Measurements from ENCODE around the gene SLC25A30.
A peak's percentile ranks its signal among the peaks of the same experiment; 100 is the strongest.

SLC25A30 gene

GRCh38 chr13:45417790-45418534 lies at the start of gene SLC25A30:
SLC25A30 (minus strand) TSS chr13:45418373; CDS start chr13:45411425, 6,948 bp downstream.
- DNase-seq: peak; percentile 96
- in situ Hi-C loops (cut with MboI; ENCODE audit: low pct_unique_long_range_greater_than_20kb, low sequenced_read_pairs): no loop called here

GRCh38 chr13:45466359-45466758 lies 48.2 kb upstream of the SLC25A30 start:
- no peak for DNase-seq
- in situ Hi-C loops (cut with MboI; ENCODE audit: low pct_unique_long_range_greater_than_20kb, low sequenced_read_pairs): no loop called here

GRCh38 chr13:45464687-45465453 lies 46.7 kb upstream of the SLC25A30 start, which contains the start of gene COG3:
COG3 (plus strand) TSS chr13:45464939; CDS start chr13:45465037, 98 bp downstream.
- peak; percentile 97 for DNase-seq
- in situ Hi-C loops (cut with MboI; ENCODE audit: low pct_unique_long_range_greater_than_20kb, low sequenced_read_pairs): no loop called here

- DNase-seq: no peak
- in situ Hi-C loops (cut with MboI; ENCODE audit: low pct_unique_long_range_greater_than_20kb, low sequenced_read_pairs): no loop called here
These were observed 46.0 kb upstream of the SLC25A30 start for GRCh38 chr13:45464141-45464686.

- DNase-seq: no peak
- in situ Hi-C loops (cut with MboI; ENCODE audit: low pct_unique_long_range_greater_than_20kb, low sequenced_read_pairs): no loop called here
These were observed 38.2 kb upstream of the SLC25A30 start for GRCh38 chr13:45456196-45456972.

GRCh38 chr13:45454204-45454603 lies 36.0 kb upstream of the SLC25A30 start:
- DNase-seq: no peak
- in situ Hi-C loops (cut with MboI; ENCODE audit: low pct_unique_long_range_greater_than_20kb, low sequenced_read_pairs): no loop called here

GRCh38 chr13:45451282-45451681 lies 33.1 kb upstream of the SLC25A30 start:
- no peak for DNase-seq
- in situ Hi-C loops (cut with MboI; ENCODE audit: low pct_unique_long_range_greater_than_20kb, low sequenced_read_pairs): no loop called here

GRCh38 chr13:45448965-45449559 lies 30.9 kb upstream of the SLC25A30 start:
- in situ Hi-C loops (cut with MboI; ENCODE audit: low pct_unique_long_range_greater_than_20kb, low sequenced_read_pairs): no loop called here
- DNase-seq: no peak

- DNase-seq: no peak
- in situ Hi-C loops (cut with MboI; ENCODE audit: low pct_unique_long_range_greater_than_20kb, low sequenced_read_pairs): no loop called here
These were observed 29.0 kb upstream of the SLC25A30 start for GRCh38 chr13:45447050-45447661.

- in situ Hi-C loops (cut with MboI; ENCODE audit: low pct_unique_long_range_greater_than_20kb, low sequenced_read_pairs): no loop called here
- no peak for DNase-seq
These were observed 28.0 kb upstream of the SLC25A30 start for GRCh38 chr13:45446181-45446580.

GRCh38 chr13:45445053-45445452 lies 26.9 kb upstream of the SLC25A30 start:
- in situ Hi-C loops (cut with MboI; ENCODE audit: low pct_unique_long_range_greater_than_20kb, low sequenced_read_pairs): no loop called here
- DNase-seq: no peak

GRCh38 chr13:45441633-45442032 lies 23.5 kb upstream of the SLC25A30 start:
- in situ Hi-C loops (cut with MboI; ENCODE audit: low pct_unique_long_range_greater_than_20kb, low sequenced_read_pairs): no loop called here
- DNase-seq: peak; percentile 33

- no peak for DNase-seq
- in situ Hi-C loops (cut with MboI; ENCODE audit: low pct_unique_long_range_greater_than_20kb, low sequenced_read_pairs): no loop called here
These were observed 21.7 kb upstream of the SLC25A30 start for GRCh38 chr13:45439781-45440462.

GRCh38 chr13:45439008-45439407 lies 20.8 kb upstream of the SLC25A30 start:
- in situ Hi-C loops (cut with MboI; ENCODE audit: low pct_unique_long_range_greater_than_20kb, low sequenced_read_pairs): no loop called here
- no peak for DNase-seq

- no peak for DNase-seq
- in situ Hi-C loops (cut with MboI; ENCODE audit: low pct_unique_long_range_greater_than_20kb, low sequenced_read_pairs): no loop called here
These were observed 19.8 kb upstream of the SLC25A30 start for GRCh38 chr13:45437947-45438346.

GRCh38 chr13:45436953-45437352 lies 18.8 kb upstream of the SLC25A30 start:
- in situ Hi-C loops (cut with MboI; ENCODE audit: low pct_unique_long_range_greater_than_20kb, low sequenced_read_pairs): no loop called here
- DNase-seq: no peak

GRCh38 chr13:45436332-45436731 lies 18.2 kb upstream of the SLC25A30 start:
- no peak for DNase-seq
- in situ Hi-C loops (cut with MboI; ENCODE audit: low pct_unique_long_range_greater_than_20kb, low sequenced_read_pairs): no loop called here
